ENCODE results near the gene TP53BP2.
"Not testable (repeated sequence)": the region's sequence is repeated elsewhere in the genome, so short reads cannot be mapped to it uniquely, and the experiment has no call there.

The TP53BP2 gene

GRCh38 chr1:223739366-223740037 lies 106.2 kb downstream of the TP53BP2 start:
- no peak for DNase-seq (ENCODE audit: low read depth)

DNA sequence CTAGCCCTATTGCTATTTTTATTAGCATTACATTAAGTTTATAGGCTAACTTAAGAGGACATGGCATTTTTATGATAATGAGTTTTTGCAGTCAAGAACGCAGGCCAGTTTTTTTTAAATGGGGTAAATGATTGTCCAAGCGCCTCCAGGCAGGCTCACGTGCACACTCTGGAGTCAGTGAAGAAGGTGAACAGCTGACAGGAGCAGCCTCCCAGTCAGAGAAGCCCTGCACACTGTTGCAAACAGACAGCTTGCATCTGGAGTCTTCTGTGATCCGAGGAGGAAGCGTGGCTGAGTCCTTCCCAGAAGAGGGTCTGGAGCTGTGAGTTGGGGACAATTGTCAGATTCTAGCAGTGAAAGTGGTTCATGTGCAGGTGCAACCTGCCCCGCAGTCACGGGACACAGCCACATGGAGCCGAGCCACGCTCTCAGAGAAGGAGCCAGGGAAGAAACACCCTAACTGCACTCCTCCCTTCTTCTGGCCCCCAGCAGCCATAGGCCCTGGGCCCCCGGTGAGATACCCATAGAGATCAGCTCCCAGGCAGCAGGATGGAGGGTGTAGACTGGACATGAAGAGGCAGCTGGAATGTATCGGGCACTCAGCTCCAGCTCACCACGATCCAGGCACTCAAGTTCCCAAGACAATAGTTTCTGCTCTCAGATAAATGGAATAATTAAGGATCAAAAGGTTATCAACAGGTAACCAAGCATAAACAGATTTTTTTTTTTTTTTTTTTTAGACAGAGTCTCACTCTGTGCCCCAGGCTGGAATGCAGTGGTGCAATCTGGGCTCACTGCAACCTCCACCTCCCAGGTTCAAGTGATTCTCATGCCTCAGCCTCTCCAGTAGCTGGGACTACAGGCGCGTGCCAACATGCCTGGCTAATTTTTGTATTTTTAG lies 107.0 kb downstream of the TP53BP2 start:
- no peak for DNase-seq (ENCODE audit: low read depth)

DNA sequence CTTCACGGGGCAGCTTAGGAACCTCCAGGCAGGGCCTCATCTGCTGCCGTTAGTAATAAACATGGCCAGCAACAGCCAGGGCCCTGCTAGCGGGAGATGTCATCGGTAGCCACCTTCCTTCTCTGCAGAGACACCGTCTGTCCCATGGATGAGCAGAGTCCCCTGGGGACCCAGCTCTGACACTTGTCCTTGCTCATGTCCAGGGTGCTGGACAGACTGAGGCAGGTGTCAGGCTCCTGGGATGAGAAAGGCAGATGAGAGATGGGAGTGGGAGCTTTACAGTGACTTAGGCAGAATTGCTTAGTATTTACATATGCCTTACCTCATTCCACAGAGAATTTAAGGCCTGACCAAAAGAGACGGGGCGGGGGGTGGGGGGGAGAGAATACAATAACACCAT lies 108.4 kb downstream of the TP53BP2 start:
- no peak for DNase-seq (ENCODE audit: low read depth)

DNA sequence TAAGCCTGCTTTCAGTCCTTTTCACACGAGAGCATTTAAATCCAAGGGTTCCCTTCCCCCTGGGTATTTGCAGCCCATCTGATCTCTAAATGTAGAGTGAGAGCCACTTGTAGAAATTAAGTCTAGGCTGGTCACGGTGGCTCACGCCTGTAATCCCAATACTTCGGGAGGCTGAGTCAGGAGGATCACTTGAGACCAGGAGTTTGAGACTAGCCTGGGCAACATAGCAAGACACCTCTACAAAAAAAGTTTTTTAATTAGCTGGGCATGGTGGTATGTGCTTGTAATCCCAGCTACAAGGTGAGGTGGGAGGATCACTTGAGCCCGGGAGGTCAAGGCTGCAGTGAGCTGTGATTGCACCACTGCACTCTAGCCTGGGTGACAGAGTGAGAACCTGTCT lies 109.1 kb downstream of the TP53BP2 start:
- not testable (repeated sequence) for DNase-seq (ENCODE audit: low read depth)

DNA sequence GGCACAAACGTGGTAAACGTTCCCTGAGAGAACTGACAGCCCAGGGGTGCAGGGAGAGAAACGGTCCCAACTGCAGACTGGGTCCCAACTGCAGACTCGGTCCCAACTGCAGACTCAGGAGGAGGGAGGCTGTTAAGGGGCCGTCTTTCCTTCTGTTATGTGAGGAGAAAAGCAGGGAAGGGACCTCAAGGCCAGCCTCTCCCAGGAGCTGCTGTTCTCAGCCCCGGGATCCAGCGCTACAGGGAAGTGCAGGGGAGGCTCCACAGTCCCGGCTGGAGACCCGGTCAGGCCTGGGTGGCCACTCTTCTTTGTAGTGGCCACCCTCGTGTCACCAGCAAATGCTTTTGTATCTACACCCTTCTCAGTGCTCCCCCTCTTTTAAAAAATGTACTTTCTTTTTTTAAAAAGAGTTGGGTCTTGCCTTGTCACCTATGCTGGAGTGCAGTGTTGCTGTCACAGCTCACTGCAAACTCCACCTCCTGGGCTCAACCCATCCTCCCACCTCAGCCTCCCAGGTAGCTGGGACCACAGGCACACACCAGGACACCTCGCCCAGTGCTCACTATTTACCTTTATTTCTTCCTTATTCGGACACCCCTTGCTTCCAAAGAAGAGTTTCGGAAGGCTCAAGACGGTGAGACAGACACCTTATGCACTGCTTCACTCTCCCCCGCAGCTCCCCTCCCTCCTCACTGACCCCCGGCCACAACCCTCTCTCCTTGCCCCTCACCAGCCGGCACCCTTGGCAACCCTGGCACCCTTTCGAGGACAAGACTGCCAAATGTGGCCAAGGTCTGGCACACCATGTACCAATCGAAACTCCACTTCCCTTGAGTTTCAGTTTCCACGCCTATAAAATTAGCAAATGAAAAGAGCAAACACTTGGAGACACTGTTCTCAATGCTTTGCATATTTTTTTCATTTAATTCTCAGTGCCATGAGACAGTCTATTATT lies 111.6 kb downstream of the TP53BP2 start:
- DNase-seq (ENCODE audit: low read depth): no peak

- no peak for DNase-seq (ENCODE audit: low read depth)
These were observed 112.6 kb downstream of the TP53BP2 start for GRCh38 chr1:223732993-223733798.

DNA sequence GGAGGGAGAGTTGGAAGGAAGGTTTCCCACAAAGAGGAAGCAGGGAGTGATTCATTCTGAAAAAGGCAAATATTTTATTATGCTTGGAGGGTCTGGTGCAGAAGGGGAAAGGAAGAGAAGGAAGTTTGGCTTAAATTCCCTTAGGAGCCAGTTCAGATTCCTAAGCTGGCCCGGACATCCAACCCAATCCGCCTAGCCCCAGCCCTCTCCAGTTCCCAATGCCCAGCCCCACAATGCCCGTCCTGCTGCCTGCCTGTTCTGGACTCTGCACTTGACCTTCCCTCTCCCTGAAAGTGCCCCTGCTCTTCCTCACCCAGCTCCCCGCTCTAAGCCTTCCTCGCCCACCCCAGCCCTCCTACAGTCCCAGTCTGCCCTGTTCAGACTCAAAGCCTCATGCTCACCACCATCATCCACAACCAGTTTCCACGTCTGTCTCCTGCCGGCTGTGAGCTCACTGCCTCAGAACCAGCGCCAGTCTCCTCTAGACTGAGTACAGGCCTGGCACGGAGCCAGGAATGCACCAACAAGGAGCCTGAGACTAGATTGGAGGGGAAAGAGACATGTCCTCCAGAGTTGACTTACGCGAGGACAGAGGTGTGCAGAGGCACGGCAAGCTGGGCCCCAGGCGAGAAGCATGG lies 114.5 kb downstream of the TP53BP2 start:
- DNase-seq (ENCODE audit: low read depth): no peak

DNA sequence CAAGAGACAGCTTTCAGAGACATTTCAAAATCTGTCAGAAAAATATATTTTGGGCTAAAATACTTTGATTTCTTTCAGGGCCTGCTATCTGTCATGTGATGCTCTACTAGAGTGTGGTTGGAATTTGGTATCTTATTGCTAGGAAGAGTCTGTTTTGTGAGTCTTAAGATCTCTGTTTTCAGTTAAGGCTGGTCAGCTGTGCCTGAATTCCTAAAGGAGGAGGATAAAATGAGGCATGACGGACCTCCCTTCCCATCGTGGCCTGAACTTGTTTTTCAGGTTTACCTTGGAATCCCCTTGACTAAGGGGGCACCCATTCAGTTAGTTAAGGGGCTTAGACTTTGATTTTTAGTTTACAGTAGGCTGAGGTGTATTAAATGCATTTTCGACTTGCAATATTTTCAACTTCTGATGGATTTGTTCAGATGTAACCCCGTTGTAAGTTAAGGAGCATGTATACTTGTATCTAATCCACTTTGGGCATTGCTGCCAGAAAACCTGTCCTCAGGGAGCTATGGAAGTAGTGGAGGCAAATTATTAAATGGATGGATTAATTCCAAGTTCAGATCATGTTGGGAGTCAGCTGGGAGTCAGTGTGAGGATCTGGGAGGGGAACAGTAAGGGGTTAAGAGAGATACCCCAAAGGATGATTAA lies 115.1 kb downstream of the TP53BP2 start:
- DNase-seq (ENCODE audit: low read depth): no peak

DNA sequence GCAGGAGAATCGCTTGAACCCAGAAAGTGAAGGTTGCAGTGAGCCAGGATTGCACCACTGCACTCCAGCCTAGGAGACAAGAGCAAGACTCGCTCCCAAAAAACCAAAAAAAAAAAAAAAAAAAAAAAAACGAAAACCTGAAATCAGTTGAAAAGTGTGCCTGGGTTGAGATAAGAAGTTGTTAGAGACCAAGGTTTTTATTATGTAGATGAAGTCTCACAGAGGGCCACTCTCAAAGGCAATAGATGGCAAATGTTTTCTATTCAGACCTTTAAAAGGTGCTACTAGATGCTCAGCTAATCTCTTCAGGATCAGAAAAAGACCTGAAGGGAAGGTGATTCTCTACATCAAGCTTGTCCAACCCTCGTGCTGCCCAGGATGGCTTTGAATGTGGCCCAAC lies 115.8 kb downstream of the TP53BP2 start:
- DNase-seq (ENCODE audit: low read depth): no peak
